A549 (cell line): Measurements from ENCODE around the gene SERPINB12.

ENCODE experiments used
- CHD2 ChIP-seq: fragments of 150-350 bp; IDR thresholded peaks from 2 replicates; pipeline ENCODE4 v1.6.1; 2014; ENCODE audit warnings: low read length; ENCODE audit not compliant: partially characterized antibody
- CTCF ChIP-seq: fragments of >200 bp; sonication (Bioruptor Twin); formaldehyde crosslinking; IDR thresholded peaks from 3 replicates; pipeline ENCODE4 v1.5.1; 2016
- EP300 ChIP-seq, 2 experiments: fragments of >200 bp; sonication (Bioruptor Twin); formaldehyde crosslinking; IDR thresholded peaks; 2 replicates in 1 of 2; 3 replicates in 1 of 2; pipeline ENCODE4 v1.6.1; 2016 to 2017
- MAFK ChIP-seq: fragments of 450-650 bp; IDR thresholded peaks from 2 replicates; pipeline ENCODE4 v1.6.1; 2014; ENCODE audit not compliant: partially characterized antibody
- MAX ChIP-seq: IDR thresholded peaks from 2 replicates; pipeline ENCODE4 v1.6.1; 2012
- MYC ChIP-seq: IDR thresholded peaks from 2 replicates; pipeline ENCODE4 v1.6.1; 2012; ENCODE audit warnings: mild to moderate bottlenecking, inconsistent platforms, low read length, improper control_type of control experiment, borderline replicate concordance
- POLR2A ChIP-seq: IDR thresholded peaks from 2 replicates; pipeline ENCODE4 v1.6.1; 2012; ENCODE audit warnings: mild to moderate bottlenecking, low read length
- POLR2AphosphoS2 ChIP-seq: conservative IDR thresholded peaks from 2 replicates; pipeline ENCODE4 v1.6.1; 2012; ENCODE audit warnings: low read length, improper control_type of control experiment, inconsistent platforms
- RAD21 ChIP-seq, 2 experiments: fragments of >200 bp in 1 of 2; sonication (Bioruptor Twin) in 1 of 2; formaldehyde crosslinking in 1 of 2; IDR thresholded peaks in 1 of 2; conservative IDR thresholded peaks in 1 of 2; 2 replicates in 1 of 2; 3 replicates in 1 of 2; pipeline ENCODE4 v1.6.1; 2012 to 2018; ENCODE audit warnings: inconsistent platforms in 1 of 2
- REST ChIP-seq: fragments of 200-600 bp; sonication (generic); IDR thresholded peaks from 2 replicates; pipeline ENCODE4 v1.6.1; 2016; ENCODE audit warnings: antibody characterized with exemption, mild to moderate bottlenecking, moderate library complexity
- RFX5 ChIP-seq: fragments of 450-650 bp; IDR thresholded peaks from 2 replicates; pipeline ENCODE4 v1.7.1; 2014; ENCODE audit warnings: antibody characterized with exemption, mild to moderate bottlenecking, moderate library complexity
- SMC3 ChIP-seq: fragments of >200 bp; sonication (Bioruptor Twin); formaldehyde crosslinking; IDR thresholded peaks from 3 replicates; pipeline ENCODE4 v1.6.1; 2018; ENCODE audit warnings: inconsistent platforms
- ZC3H11A ChIP-seq: fragments of 450-650 bp; IDR thresholded peaks from 2 replicates; pipeline ENCODE4 v1.6.1; 2014; ENCODE audit warnings: antibody characterized with exemption, mild to moderate bottlenecking

GRCh38 chr18:63553081-63553480 is 10.9 kb downstream of the SERPINB12 start:
- TF ChIP-seq POLR2A (no peak), EP300 (IDR thresholded peaks at IDR 0.05) (no peak), SMC3 (no peak), REST (no peak), MAX (no peak), CTCF (no peak), CHD2 (no peak), RAD21 (conservative IDR thresholded peaks at IDR 0.05 in 1 of 2, IDR thresholded peaks at IDR 0.05 in 1 of 2) (no peak), ZC3H11A (no peak), POLR2AphosphoS2 (no peak), MYC (no peak), MAFK (no peak), RFX5 (no peak)
